Measurements from ENCODE around the gene ZMYM4.

ZMYM4 gene

DNA sequence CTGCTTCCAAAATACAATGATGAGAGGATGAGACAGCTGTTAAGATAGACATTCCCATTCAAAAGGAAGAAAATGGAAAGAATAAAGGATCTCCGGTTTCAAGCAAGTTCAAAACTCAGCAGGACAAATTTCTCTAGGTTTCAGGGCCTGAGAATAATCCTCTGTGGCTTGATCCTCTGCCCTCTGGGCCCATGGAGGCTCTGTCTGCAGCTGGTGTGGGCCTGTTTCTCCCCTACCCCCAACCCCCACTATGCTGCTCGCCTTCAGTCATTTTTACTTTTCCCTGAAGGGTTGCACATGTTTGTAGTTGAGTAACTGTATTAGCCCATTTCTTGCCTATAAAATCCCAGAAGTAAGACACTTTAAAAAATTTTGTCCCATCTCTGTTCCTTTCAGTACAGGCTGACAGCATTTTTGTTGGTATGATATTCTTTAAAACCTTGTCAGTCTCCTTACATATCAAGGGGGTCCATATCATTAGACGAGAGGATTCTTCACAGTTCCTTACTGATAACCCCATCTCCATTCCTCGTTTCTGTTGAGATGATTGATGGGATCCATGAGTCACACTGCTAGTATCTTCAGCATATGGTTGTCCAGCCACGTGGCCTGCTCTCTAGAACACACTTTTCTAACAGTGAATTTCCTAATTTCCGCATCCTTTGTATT lies 10.5 kb downstream of the ZMYM4 start:
- no peak for DNase-seq

GRCh38 chr1:35279555-35279904 lies 11.0 kb downstream of the ZMYM4 start:
- no peak for DNase-seq

GRCh38 chr1:35280006-35280405 lies 11.5 kb downstream of the ZMYM4 start:
- no peak for DNase-seq

GRCh38 chr1:35281565-35281964 lies 13.1 kb downstream of the ZMYM4 start:
- DNase-seq, result no peak

GRCh38 chr1:35282172-35282571 lies 13.7 kb downstream of the ZMYM4 start:
- no peak for DNase-seq

DNA sequence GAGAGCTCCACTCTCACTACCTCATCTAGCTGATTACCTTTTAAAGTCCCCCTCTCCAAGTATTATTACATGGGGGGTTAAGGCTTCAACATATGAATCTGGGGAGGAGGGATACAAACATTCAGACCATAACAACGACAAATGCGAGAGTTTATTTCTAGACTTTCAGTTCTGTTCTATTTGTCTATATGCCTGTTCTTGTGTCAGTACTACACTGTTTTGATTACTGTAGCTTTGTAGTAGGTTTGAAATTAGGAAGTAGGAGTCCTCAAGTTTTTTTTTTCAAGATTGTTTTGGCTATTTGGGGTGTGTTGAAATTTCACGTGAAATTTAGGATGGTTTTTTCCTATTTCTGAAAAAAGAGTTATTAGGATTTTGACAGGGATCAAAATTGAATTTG lies 16.3 kb downstream of the ZMYM4 start:
- DNase-seq, result no peak

- DNase-seq, result no peak
Observed at GRCh38 chr1:35285771-35286606, 17.5 kb downstream of the ZMYM4 start.

- DNase-seq, result no peak
Observed at GRCh38 chr1:35287807-35288640, 19.5 kb downstream of the ZMYM4 start.

DNA sequence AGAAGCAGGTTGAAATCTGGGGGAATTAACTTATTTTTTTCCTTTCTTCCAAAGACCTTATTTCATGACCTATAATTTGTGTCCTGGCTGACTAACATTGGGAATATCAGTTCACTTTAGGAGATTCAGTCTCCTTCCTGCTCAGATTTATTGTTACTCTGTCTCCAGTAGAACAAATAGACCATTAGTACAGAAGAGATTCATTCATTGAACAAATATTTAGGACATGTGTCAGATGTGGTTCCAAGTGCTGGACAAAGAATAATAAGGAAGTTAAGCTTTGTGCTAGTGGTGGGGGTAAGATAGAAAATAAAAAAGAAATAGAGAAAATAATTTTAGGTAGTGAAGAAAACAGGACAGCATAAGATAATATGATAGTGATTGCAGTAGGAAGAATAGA lies 20.3 kb downstream of the ZMYM4 start:
- DNase-seq, result no peak

- no peak for DNase-seq
Observed at GRCh38 chr1:35290452-35290851, 21.9 kb downstream of the ZMYM4 start.

GRCh38 chr1:35294809-35295208 lies 26.3 kb downstream of the ZMYM4 start:
- DNase-seq, result no peak

DNA sequence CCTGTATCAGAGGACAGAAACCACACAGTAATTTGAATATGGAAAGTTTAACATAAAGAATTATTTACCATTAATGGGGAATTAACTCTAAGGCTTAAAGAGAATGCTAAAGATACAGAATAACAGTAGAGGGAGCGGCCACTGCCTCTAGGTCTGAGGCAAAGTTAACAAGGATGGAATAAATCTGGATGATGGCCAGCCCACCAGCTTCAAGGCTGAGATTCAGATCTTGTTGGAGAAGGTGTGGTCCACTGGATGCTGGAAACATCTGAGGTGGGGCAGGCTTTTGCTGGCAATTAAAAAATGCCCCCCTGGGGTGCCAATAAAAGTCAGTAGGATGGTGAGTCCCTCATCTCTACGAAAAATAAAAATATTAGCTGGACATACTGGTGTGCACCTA lies 29.4 kb downstream of the ZMYM4 start:
- no peak for DNase-seq

DNA sequence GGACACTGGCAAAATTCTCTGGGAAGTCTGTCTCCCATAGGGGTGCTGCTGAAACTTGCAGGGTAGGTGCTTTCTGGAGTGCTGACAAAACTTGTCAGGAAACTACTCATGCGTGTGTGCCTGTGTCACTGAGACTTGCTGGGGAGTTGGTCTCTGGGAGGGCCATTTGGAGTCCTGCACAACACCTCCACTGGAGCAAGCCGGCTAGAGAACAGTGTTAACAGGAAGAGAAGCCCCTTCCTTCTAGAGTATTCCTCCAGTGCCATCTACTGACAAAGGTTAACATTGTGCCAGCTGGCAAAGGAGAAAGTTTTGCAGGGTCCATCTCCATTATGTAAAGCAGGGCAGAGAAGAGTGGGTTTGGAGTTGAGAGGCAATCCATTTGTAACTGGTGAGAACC lies 30.0 kb downstream of the ZMYM4 start:
- no peak for DNase-seq

- DNase-seq, result no peak
Observed at GRCh38 chr1:35300376-35300775, 31.9 kb downstream of the ZMYM4 start.

GRCh38 chr1:35301674-35302392 lies 33.3 kb downstream of the ZMYM4 start:
- DNase-seq, result no peak

- no peak for DNase-seq
Observed at GRCh38 chr1:35305383-35305782, 36.9 kb downstream of the ZMYM4 start.

- no peak for DNase-seq
Observed at GRCh38 chr1:35315649-35316048, 47.1 kb downstream of the ZMYM4 start.

DNA sequence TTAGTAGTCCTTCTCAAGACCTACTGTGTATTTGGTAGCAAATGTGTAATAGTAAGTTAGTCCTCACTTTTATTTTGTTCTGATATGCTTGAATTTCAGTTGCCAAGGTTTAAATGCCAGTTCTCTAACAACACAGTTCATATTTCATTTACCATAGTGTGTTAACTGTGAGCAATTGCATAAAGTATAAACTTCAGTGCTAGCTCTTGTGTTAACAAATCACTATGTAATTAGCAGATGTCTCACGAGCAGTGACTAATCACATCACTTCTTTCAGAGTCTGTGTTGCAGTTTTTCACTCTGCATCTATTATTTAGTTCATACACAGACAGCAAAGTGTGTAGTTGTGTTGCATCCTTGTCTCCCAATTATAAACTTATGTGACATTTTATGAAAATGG lies 47.8 kb downstream of the ZMYM4 start:
- no peak for DNase-seq

GRCh38 chr1:35319988-35320713 lies 51.6 kb downstream of the ZMYM4 start:
- DNase-seq, result no peak

DNA sequence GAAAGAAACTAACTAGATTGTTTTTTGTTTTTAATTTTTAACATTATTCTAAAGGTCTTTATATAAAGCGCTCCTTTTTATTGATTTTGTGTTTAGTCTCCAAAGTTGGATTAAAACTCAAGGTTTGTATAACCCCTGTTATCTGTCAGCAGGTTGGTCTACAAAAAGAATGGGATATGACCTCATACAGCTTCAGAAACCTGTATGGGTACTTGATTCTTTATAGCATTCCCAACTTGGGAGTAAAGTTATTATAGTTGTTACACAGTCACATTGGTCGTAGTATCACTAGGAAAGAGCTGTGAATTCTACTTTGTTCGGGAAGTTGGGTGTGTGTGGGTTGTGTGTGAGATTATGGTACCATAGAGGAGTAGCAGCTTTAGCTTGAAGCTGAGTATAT lies 52.4 kb downstream of the ZMYM4 start:
- no peak for DNase-seq

DNA sequence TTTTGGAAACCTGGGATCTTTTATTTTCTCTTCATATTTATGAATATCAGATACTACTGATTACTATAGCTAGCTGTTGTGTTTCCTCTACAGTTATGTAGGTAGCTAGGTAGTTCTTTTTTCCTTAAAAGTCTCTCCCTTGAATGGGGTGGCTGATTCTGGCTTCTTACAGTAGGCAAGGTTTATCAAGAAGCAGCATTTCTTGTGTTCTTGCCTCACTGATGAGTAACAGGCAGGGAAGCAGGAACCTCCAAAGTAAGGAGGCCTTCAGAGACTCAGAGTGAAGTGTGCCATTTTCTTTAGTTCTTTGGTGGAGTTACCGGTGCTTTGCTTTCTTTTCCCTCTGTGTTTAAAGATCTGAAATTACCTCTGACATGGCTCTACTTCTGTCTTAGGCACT lies 56.0 kb downstream of the ZMYM4 start:
- DNase-seq, result no peak

DNA sequence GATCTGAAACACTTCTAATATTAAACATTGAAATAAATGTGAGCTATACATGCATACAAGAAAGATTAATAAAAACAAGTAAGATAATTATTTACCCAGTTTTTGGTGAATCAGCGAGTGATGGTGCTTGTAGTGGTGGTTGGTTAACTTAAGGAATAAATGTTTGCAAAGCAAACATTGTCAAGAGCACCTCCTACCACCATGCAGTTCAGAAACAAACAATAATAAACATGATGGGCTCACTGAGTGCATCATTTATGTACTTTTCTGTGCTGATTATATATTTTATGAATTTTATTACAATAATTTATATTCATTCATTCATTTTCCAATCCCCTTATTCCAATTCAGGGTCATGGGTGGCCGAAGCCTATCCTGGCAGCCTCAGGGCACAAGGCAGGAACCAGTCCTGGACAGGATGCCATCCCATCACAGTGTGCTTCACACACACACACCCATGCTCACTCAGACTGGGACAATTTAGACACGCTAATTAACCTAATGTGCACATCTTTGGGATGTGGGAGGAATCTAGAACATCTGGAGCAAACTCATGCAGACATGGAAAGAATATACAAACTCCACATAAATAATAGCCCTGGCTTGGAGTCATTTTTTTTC lies 57.8 kb downstream of the ZMYM4 start:
- no peak for DNase-seq
